Stimulated activated CD8-positive, alpha-beta memory T cell treated with anti-CD3 and anti-CD28 coated beads, Interleukin-4, amount 100 ng/mL, for 48 hours (primary cell): ENCODE measurements around the gene WDR5B.
"Not testable (repeated sequence)": the region's sequence is repeated elsewhere in the genome, so short reads cannot be mapped to it uniquely, and the experiment has no call there.

Source experiments
- DNase-seq: peaks from one replicate; pipeline ENCODE4 v3.0.0-alpha.2; 2020

WDR5B gene

GRCh38 chr3:122406198-122406597 is 9.7 kb downstream of the WDR5B start:
- DNase-seq = peak; percentile 36

- DNase-seq = no peak
Measured at GRCh38 chr3:122405015-122405414, 10.8 kb downstream of the WDR5B start.

DNA sequence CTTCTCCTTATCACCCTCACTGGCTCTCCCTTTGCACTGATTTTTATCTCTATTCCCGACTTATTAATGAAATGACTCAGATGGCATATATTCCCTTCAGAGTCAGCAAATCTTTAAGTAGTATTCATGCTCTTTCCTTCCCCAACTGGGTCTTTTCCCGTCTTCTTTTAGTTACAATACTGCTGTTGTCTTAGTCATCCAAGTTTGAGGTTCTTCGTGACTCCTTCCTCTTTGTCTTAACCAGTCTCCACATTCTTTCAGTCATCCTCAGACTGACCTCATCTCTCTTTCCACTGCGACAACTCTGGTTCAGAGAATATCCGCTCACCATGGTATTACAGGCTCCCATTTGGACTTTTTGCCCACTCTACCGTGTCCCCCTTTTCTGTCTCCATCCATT is 12.4 kb downstream of the WDR5B start:
- no peak for DNase-seq

GRCh38 chr3:122398920-122399319 is 16.9 kb downstream of the WDR5B start:
- DNase-seq = no peak

DNA sequence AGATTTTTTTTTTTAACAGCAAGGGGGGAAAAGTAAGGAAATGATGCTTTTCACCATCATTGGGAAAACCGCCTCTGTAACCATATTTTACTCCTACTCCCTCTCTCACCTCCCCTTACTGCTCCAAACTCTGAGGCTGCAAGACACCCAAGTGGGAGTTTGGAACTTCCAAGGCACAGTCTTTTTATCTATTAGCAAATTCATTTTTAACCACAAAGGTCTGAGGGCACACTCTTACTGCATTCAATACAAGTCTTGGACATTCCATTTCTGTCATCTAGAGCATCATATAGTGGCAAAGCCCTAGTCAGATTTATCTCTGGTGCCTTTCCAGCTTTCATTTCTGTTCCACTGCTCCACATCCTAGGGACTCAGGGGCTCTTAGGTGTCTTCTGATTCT is 18.7 kb downstream of the WDR5B start:
- DNase-seq = no peak

- no peak for DNase-seq
Measured at GRCh38 chr3:122396511-122396910, 19.4 kb downstream of the WDR5B start.

GRCh38 chr3:122395582-122395981 is 20.3 kb downstream of the WDR5B start:
- no peak for DNase-seq

GRCh38 chr3:122394173-122394572 is 21.7 kb downstream of the WDR5B start:
- DNase-seq = no peak

- no peak for DNase-seq
Measured at GRCh38 chr3:122392868-122393844, 22.7 kb downstream of the WDR5B start.

- DNase-seq = no peak
Measured at GRCh38 chr3:122391681-122392446, 24.0 kb downstream of the WDR5B start.

DNA sequence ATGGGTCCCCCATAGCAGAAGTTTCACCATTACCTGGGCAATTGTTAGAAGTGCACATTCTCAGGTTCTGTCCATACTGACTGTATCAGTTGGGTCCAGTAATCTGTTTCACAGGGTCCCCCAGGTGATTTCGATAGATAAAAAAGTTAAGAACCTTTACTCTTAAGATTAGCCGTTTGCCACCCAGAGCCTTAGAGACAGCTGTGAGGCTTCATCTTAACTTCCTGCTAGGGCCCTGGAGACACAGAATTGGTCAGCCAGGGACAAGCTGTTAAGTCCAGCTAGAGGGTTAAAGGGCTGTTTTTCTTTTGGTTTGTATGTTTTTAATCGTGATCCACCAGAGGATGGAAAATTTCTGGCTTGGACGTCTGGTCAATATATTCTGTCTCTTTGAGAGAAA is 25.2 kb downstream of the WDR5B start:
- DNase-seq = no peak

GRCh38 chr3:122389892-122390291 is 26.0 kb downstream of the WDR5B start:
- DNase-seq = no peak

DNA sequence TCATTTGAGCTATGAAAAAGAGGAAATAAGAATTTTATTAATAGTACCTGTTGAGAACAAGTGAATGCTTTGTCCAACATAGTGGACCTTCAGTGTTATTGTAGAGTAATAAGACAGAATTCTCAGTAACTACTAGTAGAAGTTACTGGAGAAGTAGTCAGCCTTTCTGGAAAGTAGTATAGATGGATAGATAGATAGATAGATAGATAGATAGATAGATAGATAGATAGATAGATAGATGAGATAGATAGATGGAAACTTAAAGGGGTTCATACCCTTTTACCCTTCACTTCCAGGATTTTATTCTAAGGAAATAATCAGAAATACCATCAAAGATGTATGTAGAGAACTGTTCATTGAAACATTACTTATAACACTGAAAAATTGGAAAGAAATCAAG is 26.7 kb downstream of the WDR5B start:
- no peak for DNase-seq

DNA sequence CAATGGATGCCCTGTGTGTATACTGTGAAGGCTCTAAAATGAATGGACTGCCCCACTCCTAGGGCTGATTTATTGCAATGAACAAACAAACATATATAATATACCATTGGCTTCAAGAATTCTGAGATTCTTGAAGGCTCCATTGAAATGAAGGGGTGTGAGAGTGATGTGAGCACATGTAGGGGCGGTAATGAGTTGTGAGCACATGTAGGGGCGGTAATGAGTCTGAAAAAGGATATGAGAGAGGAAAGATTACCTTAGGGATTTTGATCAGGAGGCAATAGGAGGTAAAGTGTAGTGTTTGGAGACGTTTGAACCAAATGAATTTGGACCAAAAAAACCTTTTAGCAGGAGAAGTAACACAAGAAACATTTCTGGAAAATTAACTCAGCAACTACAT is 28.2 kb downstream of the WDR5B start:
- no peak for DNase-seq

DNA sequence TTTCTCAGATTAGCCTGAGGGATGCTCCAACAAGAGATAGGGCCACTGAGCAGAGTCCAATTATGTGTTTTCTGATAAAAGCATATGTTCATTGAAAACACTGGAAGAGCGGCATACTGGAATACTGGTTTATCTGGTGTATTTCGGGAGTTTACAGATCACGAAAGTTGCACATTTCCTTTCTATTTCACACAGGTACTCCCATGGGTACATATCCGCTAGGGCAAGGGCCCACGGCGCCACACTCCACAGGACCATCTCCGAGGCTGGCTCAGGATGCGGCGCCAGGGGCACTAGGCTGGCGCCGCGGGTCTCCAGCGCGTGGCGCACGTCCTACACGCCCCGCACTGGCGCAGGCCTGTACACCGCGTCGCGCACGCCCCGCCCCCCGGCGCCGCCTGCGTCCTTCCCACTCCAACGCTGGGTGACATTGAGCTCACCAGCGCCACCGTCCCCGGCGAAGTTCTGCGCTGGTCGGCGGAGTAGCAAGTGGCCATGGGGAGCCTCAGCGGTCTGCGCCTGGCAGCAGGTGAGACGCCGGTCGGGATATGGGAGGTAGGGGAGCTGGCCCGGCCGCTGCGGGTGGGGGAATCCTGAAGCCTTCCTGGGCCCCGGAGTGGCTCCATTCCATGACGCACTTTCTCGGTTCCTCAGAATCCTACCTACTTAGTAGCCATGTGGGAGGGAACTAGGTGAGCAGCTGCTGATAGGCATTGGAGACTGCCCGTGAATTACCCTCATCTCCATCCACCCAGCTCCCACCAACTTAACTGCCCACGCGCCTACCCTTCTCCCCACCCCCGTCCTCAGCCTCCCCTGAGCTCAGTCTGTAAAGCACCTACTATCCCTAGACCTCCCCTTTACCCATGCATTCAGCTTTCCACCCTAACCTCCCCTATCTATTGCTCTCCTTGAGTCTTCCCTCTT is 31.8 kb downstream of the WDR5B start, which contains the start of gene FAM162A:
Gene FAM162A, plus strand, starts transcription at position 412 of the 927 bp plus-strand sequence. Its CDS starts 84 bp downstream, at position 496.
- DNase-seq = peak; percentile 95

- DNase-seq = peak; percentile 90
Measured at GRCh38 chr3:122382888-122383666, 32.8 kb downstream of the WDR5B start, which contains the start of gene MIX23. MIX23 (minus strand) TSS chr3:122383231; CDS start chr3:122383224, 7 bp downstream.

DNA sequence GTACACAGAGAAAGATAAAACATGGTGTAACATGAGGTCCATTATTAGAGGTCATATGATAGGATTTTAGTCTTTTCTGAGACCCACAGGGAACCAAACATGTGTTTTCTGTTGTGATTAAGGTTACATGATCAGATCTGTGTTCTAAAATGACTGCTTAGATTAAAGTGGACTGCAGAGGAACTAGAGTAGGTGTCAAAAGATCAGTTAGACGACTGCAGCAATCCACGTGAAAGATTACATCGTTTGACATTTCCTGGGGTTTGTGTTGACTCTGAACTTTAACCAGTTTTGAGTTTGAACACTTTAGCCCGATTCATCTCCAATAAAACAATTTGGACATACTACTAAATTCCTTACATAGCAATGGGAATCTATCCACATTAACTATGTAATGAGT is 37.9 kb downstream of the WDR5B start:
- DNase-seq = no peak

- DNase-seq = no peak
Measured at GRCh38 chr3:122374034-122374433, 41.8 kb downstream of the WDR5B start.

- DNase-seq = no peak
Measured at GRCh38 chr3:122366379-122366749, 49.5 kb downstream of the WDR5B start.

DNA sequence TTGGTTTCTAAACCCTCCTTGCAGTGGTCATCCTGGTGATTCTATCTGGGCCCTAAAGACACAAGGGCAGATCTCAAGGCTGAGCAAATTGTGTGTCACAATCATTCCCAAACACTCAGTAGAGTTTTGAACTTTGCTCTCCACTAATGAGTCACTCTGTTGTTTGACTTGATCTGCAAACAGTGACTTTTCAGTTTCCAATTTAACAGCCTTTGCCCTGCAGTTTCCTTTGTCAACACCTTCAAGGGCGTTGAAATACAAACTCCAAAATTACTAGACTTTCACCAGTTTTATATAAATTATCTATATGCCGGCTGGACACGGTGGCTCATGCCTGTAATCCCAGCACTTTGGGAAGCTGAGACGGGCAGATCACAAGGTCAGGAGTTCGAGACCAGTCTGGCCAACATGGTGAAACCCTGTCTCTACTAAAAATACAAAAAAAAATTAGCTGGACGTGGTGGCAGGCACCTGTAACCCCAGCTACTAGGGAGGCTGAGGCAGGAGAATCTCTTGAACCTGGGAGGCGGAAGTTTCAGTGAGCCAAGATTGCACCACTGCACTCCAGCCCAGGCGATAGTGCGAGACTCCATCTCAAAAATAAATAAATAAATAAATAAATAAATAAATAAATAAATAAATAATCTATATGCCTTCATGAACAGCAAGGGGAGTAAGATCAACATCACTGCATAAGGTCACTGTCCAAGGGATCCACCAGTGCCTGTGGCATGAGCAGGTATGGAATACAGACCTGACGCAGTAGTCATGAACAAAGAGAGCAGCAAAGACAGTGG is 50.1 kb downstream of the WDR5B start:
- DNase-seq = not testable (repeated sequence)

DNA sequence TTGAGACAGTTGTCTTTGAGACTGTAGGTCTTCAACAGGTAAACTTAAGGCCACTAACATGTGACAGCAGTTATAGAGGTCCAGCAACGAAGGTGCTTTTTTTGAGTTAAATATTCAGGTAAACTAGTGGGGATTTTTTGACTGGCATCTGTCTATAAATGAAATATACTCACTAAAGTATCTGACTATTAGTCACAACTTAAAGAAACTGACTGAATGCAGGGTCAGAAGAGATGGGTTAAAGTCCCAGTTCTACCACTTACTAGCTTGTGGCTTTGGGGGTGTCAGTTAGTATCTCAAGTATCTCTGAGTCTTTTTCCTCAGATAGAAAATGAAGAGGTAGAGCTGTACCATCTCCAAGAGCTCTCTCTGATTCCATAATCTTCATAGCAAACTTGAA is 50.8 kb downstream of the WDR5B start:
- no peak for DNase-seq
